Type B pancreatic cell (in vitro differentiated cells): ENCODE measurements around the gene TEP1. TPM values are rescaled to one million over a fixed set of nuclear protein-coding genes. Genes with fewer than 3 reads are reported as not detected.

ENCODE experiments used
- DNase-seq: peaks from one replicate; pipeline ENCODE4 v3.0.0; 2021; ENCODE audit warnings: mixed read lengths; ENCODE audit not compliant: unreplicated experiment; ENCODE audit errors: extremely low spot score
- H3K27ac Mint-ChIP-seq: 2 replicates; pipeline ENCODE4 v1.8.0; 2021; ENCODE audit warnings: mild to moderate bottlenecking, mixed read lengths
- H3K27me3 Mint-ChIP-seq: 2 replicates; pipeline ENCODE4 v1.8.0; 2021; ENCODE audit warnings: mixed read lengths
- H3K36me3 Mint-ChIP-seq: 2 replicates; pipeline ENCODE4 v1.8.0; 2021; ENCODE audit warnings: mixed read lengths
- H3K4me1 Mint-ChIP-seq: one replicate; pipeline ENCODE4 v1.8.0; 2021; ENCODE audit warnings: mixed read lengths; ENCODE audit not compliant: unreplicated experiment
- H3K4me3 Mint-ChIP-seq: 2 replicates; pipeline ENCODE4 v1.8.0; 2021; ENCODE audit warnings: mild to moderate bottlenecking, mixed read lengths
- H3K9me3 Mint-ChIP-seq: 2 replicates; pipeline ENCODE4 v1.8.0; 2021; ENCODE audit warnings: mixed read lengths
- total RNA-seq: library from RNA; stranded (reverse); gene quantifications from 2 replicates; pipeline ENCODE4 v1.2.1, GENCODE V29; 2021; ENCODE audit warnings: low replicate concordance
- TF ChIP-seq, protein P1 (sequence below): fragments of 200-600 bp; sonication (generic); conservative IDR thresholded peaks from 2 replicates; pipeline ENCODE4 v1.5.0; 2021; ENCODE audit warnings: antibody characterized with exemption, mild to moderate bottlenecking

TEP1 gene
- total RNA-seq, 1 donor from 2014 or later: 23.1 TPM

DNA sequence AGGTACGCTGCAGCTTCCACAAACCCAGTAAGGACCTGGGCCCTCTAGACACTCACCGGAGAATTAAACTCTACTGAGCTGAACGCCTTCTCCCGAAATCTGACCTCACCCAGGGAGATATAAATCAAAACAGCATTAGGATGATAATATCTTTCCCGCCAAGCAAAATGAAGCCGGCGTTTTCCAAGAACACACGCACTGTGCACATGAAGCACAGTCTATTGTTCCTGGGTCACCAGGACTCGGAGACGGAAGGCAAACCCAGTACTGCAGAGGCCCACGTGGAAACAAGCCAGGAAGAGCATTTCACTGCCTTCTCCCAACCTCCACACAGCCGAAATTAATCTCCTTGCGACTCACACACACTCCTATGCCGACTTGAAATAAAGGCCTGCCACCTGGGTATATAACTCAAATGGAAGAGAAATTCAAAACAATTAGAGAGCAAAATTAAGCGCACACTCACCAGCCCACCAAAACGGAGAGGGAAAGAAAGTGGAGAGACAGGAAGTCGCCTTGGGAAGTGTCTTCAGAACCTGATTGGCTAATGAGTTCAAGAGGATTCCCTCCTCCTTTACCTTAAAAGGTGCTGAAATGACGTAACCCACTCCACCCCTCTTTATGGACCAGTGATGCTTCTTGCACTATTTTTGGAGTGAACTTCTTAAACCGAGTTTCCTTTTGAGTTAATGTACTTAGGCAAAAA lies 80.4 kb downstream of the TEP1 start, which contains the start of gene CCNB1IP1:
Gene CCNB1IP1, minus strand, starts transcription at position 492 of the 706 bp plus-strand sequence. CDS start 16,756 bp downstream, outside the sequence.
- TF ChIP-seq, protein P1, sequence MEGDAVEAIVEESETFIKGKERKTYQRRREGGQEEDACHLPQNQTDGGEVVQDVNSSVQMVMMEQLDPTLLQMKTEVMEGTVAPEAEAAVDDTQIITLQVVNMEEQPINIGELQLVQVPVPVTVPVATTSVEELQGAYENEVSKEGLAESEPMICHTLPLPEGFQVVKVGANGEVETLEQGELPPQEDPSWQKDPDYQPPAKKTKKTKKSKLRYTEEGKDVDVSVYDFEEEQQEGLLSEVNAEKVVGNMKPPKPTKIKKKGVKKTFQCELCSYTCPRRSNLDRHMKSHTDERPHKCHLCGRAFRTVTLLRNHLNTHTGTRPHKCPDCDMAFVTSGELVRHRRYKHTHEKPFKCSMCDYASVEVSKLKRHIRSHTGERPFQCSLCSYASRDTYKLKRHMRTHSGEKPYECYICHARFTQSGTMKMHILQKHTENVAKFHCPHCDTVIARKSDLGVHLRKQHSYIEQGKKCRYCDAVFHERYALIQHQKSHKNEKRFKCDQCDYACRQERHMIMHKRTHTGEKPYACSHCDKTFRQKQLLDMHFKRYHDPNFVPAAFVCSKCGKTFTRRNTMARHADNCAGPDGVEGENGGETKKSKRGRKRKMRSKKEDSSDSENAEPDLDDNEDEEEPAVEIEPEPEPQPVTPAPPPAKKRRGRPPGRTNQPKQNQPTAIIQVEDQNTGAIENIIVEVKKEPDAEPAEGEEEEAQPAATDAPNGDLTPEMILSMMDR: peak; percentile 21
- H3K9me3 Mint-ChIP-seq: no peaks in the 10 kb centered on the region

DNA sequence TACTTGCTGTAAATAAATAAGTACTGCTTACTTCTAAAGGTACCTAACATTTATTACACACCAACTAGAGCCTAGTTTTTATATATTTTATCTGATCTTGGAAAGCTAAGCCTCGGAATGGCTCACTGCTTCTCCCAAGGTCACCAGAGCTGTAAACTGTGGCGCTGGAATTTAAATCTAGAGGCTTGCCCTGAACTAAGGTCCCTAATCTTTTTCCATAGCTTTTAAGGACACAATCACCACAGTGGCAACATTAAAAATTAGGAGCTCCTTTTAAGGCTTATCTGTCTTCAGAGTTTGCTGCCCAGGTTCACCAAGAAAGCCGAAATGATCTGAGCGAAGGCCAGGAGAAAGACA lies 80.9 kb downstream of the TEP1 start:
- Mint-ChIP-seq H3K36me3 (peaks cover 5% of the 10 kb centered on the region), H3K27ac (peak overlapping the region; percentile 95), H3K4me3 (peak overlapping the region; percentile 98), H3K9me3 (no peaks in the 10 kb centered on the region), H3K4me1 (peaks cover 23% of the 10 kb centered on the region), H3K27me3 (no peaks in the 10 kb centered on the region)
- TF ChIP-seq, protein P1: no peak
- DNase-seq: no peak

More for the DNA sequence above, 80.4 kb downstream of the TEP1 start, which contains the start of gene CCNB1IP1:
- Mint-ChIP-seq H3K27ac (peak within 1 kb of the TSS; percentile 95), H3K36me3 (peaks cover 4% of the 10 kb centered on the region), H3K4me3 (peak within 1 kb of the TSS; percentile 98), H3K27me3 (no peaks in the 10 kb centered on the region), H3K4me1 (peaks cover 17% of the 10 kb centered on the region)
- no peak for DNase-seq

DNA sequence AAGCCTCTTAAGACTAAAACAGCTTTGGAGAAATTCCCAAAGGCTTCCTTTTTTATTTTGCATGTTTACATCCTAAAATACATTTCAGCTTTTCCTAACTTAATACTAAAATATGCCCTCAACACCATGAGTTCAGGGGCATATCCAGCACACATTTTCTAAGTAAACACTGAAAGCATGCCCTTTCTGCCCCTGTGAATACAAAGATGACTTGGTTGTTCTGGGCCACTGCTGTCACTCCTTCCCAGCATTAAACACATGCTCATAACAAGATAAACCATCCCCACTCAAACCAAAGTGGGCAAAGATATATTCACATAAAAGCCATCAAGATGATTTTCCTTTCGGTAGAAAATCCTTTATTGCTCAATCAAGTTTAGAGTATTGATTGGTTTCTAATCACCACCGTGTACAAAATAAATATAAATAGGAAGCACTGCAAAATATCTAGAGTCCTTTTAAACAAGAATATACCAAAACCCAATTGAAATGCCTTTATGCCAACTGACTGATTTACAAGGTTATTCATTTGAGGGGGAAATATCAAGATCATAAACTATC lies 82.2 kb downstream of the TEP1 start:
- Mint-ChIP-seq H3K27ac (peak overlapping the region; percentile 71), H3K9me3 (no peaks in the 10 kb centered on the region), H3K4me1 (peaks cover 25% of the 10 kb centered on the region), H3K27me3 (no peaks in the 10 kb centered on the region), H3K4me3 (peak overlapping the region; percentile 60), H3K36me3 (peaks cover 7% of the 10 kb centered on the region)
- DNase-seq: no peak
- TF ChIP-seq, protein P1: no peak

DNA sequence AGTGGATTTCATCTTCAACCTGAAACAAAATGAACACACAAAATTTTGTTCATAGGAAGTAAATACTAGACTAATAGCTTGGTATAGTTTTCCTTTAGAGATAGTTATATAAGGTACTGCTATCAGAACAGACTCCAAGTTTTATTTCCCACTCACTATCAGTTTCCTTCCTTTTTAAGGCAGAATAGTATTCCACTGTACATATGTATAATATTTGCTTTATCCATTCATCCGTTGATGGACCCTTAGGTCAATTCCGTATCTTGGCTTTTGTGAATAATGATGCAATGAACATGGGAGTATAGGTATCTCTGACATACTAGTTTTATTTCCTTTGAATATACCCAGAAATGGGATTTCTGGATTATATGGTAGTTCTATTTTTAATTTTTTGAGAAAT lies 83.9 kb downstream of the TEP1 start:
- TF ChIP-seq, protein P1: no peak
- Mint-ChIP-seq H3K4me3 (peak overlapping the region; percentile 4), H3K36me3 (peaks cover 11% of the 10 kb centered on the region), H3K9me3 (no peaks in the 10 kb centered on the region), H3K27me3 (no peaks in the 10 kb centered on the region), H3K27ac (peak overlapping the region; percentile 71), H3K4me1 (peaks cover 25% of the 10 kb centered on the region)
- DNase-seq: no peak

DNA sequence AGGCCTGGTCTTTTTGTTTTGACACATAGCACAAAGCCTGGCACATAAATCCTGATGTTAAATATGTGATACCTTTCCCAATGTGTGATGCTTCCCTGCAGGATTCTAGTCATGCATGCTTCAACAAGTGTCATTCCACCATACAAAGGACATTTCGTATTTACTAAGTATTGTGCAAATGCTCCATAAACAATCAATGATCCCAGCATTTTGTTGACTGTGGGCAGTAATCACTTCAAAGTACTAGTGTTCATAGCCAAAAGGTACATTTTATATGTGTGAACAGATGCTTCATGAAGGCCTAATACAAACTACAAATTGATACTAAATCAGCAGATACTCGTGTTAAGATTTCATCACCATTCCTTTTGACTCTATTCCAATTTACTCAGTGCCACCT lies 84.6 kb downstream of the TEP1 start:
- H3K4me1 Mint-ChIP-seq: peaks cover 25% of the 10 kb centered on the region

More for the DNA sequence above, 84.6 kb downstream of the TEP1 start:
- DNase-seq: no peak
- Mint-ChIP-seq H3K27me3 (no peaks in the 10 kb centered on the region), H3K36me3 (peaks cover 12% of the 10 kb centered on the region), H3K9me3 (no peaks in the 10 kb centered on the region), H3K27ac (peak overlapping the region; percentile 44), H3K4me3 (no peak overlapping the region)
- TF ChIP-seq, protein P1: no peak
